Trophoblast cell (in vitro differentiated cells and primary cell): ENCODE measurements around the gene HMG20B.

Experiments used
- DNase-seq, 2 donors: peaks; one replicate each; pipeline ENCODE4 v3.0.0-alpha.2; 2016
- H2AFZ ChIP-seq: 2 replicates; pipeline ENCODE4 v1.6.1; 2013; ENCODE audit warnings: low read length, moderate library complexity, mild to moderate bottlenecking; ENCODE audit not compliant: insufficient read depth, poor library complexity
- H2AK5ac ChIP-seq: 2 replicates; pipeline ENCODE4 v1.6.1; 2013; ENCODE audit warnings: mild to moderate bottlenecking, low read length
- H2BK120ac ChIP-seq: 2 replicates; pipeline ENCODE4 v1.6.1; 2013; ENCODE audit warnings: low read length, mild to moderate bottlenecking, moderate library complexity; ENCODE audit not compliant: insufficient read depth, poor library complexity
- H2BK12ac ChIP-seq: 2 replicates; pipeline ENCODE4 v1.6.1; 2013; ENCODE audit warnings: mild to moderate bottlenecking, low read length, moderate library complexity
- H2BK5ac ChIP-seq: 2 replicates; pipeline ENCODE4 v1.6.1; 2013; ENCODE audit warnings: low read length, low read depth, moderate library complexity, mild to moderate bottlenecking; ENCODE audit not compliant: poor library complexity
- H3K14ac ChIP-seq: 2 replicates; pipeline ENCODE4 v1.6.1; 2013; ENCODE audit warnings: mild to moderate bottlenecking, low read length
- H3K18ac ChIP-seq: 2 replicates; pipeline ENCODE4 v1.6.1; 2013; ENCODE audit warnings: mild to moderate bottlenecking, low read length
- H3K23ac ChIP-seq: 2 replicates; pipeline ENCODE4 v1.6.1; 2013; ENCODE audit warnings: low read length
- H3K27ac ChIP-seq: 2 replicates; pipeline ENCODE4 v1.5.1; 2013; ENCODE audit warnings: low read depth, mild to moderate bottlenecking, inconsistent platforms, low read length, moderate library complexity
- H3K27me3 ChIP-seq: 2 replicates; pipeline ENCODE4 v1.6.1; 2013; ENCODE audit warnings: inconsistent platforms, mild to moderate bottlenecking, low read length, moderate library complexity; ENCODE audit not compliant: insufficient read depth
- H3K36me3 ChIP-seq, 2 experiments: 1 replicate in 1 of 2; 2 replicates in 1 of 2; pipeline ENCODE4 v1.6.1; 2013; ENCODE audit warnings: low read length in 2 of 2, mild to moderate bottlenecking in 2 of 2, moderate library complexity in 1 of 2; ENCODE audit not compliant: insufficient read depth in 2 of 2, control insufficient read depth in 1 of 2
- H3K4ac ChIP-seq: 2 replicates; pipeline ENCODE4 v1.6.1; 2013; ENCODE audit warnings: low read depth, mild to moderate bottlenecking, low read length, moderate library complexity
- H3K4me1 ChIP-seq, 2 experiments: 1 replicate in 1 of 2; 2 replicates in 1 of 2; pipeline ENCODE4 v1.6.1; 2013; ENCODE audit warnings: low read length in 2 of 2, mild to moderate bottlenecking in 2 of 2, moderate library complexity in 1 of 2; ENCODE audit not compliant: insufficient read depth in 2 of 2, control insufficient read depth in 1 of 2
- H3K4me2 ChIP-seq: 2 replicates; pipeline ENCODE4 v1.6.1; 2013; ENCODE audit warnings: inconsistent platforms, mild to moderate bottlenecking, low read length, moderate library complexity
- H3K4me3 ChIP-seq: 2 replicates; pipeline ENCODE4 v1.5.1; 2013; ENCODE audit warnings: mild to moderate bottlenecking, low read depth, low read length, inconsistent platforms
- H3K79me1 ChIP-seq: one replicate; pipeline ENCODE4 v1.6.1; 2013; ENCODE audit warnings: low read length
- H3K79me2 ChIP-seq: 2 replicates; pipeline ENCODE4 v1.6.1; 2013; ENCODE audit warnings: low read length, mild to moderate bottlenecking; ENCODE audit not compliant: control insufficient read depth, insufficient read depth, poor library complexity
- H3K9ac ChIP-seq: 2 replicates; pipeline ENCODE4 v1.6.1; 2013; ENCODE audit warnings: mild to moderate bottlenecking, low read length
- H3K9me3 ChIP-seq: 2 replicates; pipeline ENCODE4 v1.6.1; 2013; ENCODE audit warnings: low read depth, mild to moderate bottlenecking, control low read depth, inconsistent platforms, low read length; ENCODE audit not compliant: insufficient read depth
- H4K12ac ChIP-seq: 2 replicates; pipeline ENCODE4 v1.6.1; 2013; ENCODE audit warnings: low read depth, mild to moderate bottlenecking, low read length, moderate library complexity
- H4K8ac ChIP-seq: 2 replicates; pipeline ENCODE4 v1.6.1; 2013; ENCODE audit warnings: low read depth, mild to moderate bottlenecking, low read length, moderate library complexity
- H4K91ac ChIP-seq: one replicate; pipeline ENCODE4 v1.6.1; 2013; ENCODE audit warnings: low read depth, mild to moderate bottlenecking, low read length, moderate library complexity
- whole genome bisulfite sequencing: extraction: QIAGEN DNeasy Blood & Tissue Kit; methylation state at CpG from one replicate; pipeline ENCODE4 v1.1.7; 2013; ENCODE audit warnings: missing lambda C conversion rate; ENCODE audit not compliant: insufficient read length, insufficient coverage; ENCODE audit errors: extremely low coverage; 5-methylcytosine and 5-hydroxymethylcytosine counted together

HMG20B gene

DNA sequence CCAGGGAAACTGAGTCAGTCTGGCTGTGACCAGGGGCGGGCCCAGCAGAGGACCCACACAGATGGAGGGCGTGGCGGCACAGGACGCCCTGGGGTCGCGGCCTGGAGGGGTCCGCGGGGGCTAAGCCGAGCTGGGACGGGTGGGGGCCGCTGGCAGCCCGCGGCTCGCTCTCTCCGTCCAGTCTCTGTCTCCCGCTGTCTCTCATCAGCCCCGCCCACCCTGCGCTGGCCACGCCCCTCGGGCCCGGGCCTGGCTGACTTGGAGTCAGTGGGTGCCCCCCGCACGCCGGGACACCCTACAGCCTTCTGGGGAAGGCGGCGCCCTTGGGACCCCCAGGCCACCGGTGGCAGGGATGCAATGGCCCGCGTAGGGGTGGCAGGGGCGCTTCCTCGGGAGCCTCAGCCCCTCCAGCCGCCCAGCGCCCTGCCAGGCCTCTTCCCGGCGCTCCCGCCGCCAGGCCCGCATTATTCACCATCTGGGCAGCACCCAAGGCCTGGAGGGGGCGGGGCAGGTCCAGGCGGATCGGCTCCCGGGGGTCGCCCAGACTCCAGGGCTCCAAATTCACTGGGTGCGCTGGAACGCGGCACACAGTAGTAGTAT lies 34.0 kb downstream of the HMG20B start, which contains the start of gene TBXA2R:
TBXA2R (minus strand) TSS at position 186 of the 600 bp plus-strand sequence. CDS start 6,241 bp downstream, outside the sequence.
- no peaks in the 10 kb centered on the region for H3K27me3 ChIP-seq
- H4K8ac ChIP-seq = no peak within 1 kb of the TSS
- no peak within 1 kb of the TSS for H3K4ac ChIP-seq
- no peak within 1 kb of the TSS for H2BK5ac ChIP-seq
- H2AK5ac ChIP-seq = no peak within 1 kb of the TSS
- H3K27ac ChIP-seq = no peak within 1 kb of the TSS
- H4K12ac ChIP-seq = no peak within 1 kb of the TSS
- H3K9me3 ChIP-seq = peaks cover 8% of the 10 kb centered on the region
- H2BK120ac ChIP-seq = no peak within 1 kb of the TSS
- H4K91ac ChIP-seq = no peak within 1 kb of the TSS
- no peak within 1 kb of the TSS for H3K9ac ChIP-seq
- H3K23ac ChIP-seq = no peak within 1 kb of the TSS
- H3K36me3 ChIP-seq = peaks cover 16 to 17% of the 10 kb centered on the region in 2 experiments
- H3K79me1 ChIP-seq = peaks cover 2% of the 10 kb centered on the region
- H3K4me3 ChIP-seq = peak within 1 kb of the TSS; percentile 47
- no peak within 1 kb of the TSS for H3K18ac ChIP-seq
- peak within 1 kb of the TSS; percentile 46 for H3K4me2 ChIP-seq
- no peaks in the 10 kb centered on the region for H3K79me2 ChIP-seq
- H2AFZ ChIP-seq = no peak within 1 kb of the TSS
- H3K4me1 ChIP-seq = peaks cover 13 to 14% of the 10 kb centered on the region in 2 experiments
- peak in 1 of 2 donors; percentile 23 for DNase-seq
- H2BK12ac ChIP-seq = no peak within 1 kb of the TSS
- no peak within 1 kb of the TSS for H3K14ac ChIP-seq
- no CpG with 5 or more reads among the region's 46 CpGs for WGBS

DNA sequence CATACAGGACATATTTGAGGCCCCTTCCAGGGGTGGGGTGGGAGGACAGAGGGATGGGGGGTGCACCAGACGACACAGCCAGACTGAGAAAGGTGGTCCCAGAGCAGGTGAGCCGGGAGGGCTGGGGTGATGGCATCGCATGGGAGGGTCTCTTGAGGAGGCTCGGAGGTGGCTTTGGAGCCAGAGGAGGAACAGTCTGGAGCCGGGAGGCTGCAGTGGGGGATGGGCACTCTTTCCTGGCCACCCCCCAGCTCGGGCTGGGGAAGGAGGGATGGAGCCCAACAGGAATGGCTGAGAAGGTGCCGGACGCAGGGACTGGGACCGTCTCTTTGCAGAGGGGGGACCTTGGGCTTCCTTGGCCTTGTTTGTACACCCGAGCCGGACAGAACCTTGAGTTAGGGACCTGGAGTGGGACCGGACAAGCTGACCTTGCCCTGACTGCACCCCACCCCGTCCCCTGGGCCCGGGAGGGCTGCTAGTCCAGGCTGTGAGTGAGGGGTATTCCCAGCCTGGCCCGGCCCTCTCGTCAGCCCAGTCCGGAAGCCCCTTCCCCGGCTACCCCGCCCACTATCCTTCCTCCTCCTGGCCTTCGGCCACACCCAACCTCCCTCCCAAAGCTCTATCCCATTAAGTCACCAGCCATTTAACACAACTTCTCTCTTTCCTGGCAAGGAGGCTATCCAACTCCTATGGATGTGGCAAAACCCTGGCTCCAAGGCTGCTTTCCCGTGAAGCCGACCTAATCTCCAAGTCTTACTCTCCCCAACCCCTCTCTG lies 34.7 kb downstream of the HMG20B start:
- Histone ChIP-seq H4K8ac (no peak overlapping the region), H4K12ac (no peak overlapping the region), H3K4me3 (no peak overlapping the region), H3K79me1 (peaks cover 2% of the 10 kb centered on the region), H3K4me2 (no peak overlapping the region), H4K91ac (no peak overlapping the region), H3K36me3 (peaks cover 23 to 24% of the 10 kb centered on the region in 2 experiments), H2BK12ac (no peak overlapping the region), H2AK5ac (no peak overlapping the region), H2AFZ (no peak overlapping the region), H3K4me1 (peaks cover 13 to 14% of the 10 kb centered on the region in 2 experiments), H2BK120ac (no peak overlapping the region), H3K18ac (no peak overlapping the region), H3K9ac (no peak overlapping the region), H3K4ac (no peak overlapping the region), H3K14ac (no peak overlapping the region), H3K27ac (no peak overlapping the region), H3K9me3 (peaks cover 8% of the 10 kb centered on the region), H2BK5ac (no peak overlapping the region), H3K27me3 (no peaks in the 10 kb centered on the region), H3K79me2 (no peaks in the 10 kb centered on the region), H3K23ac (no peak overlapping the region)
- no CpG with 5 or more reads among the region's 22 CpGs for WGBS
- DNase-seq = no peak

DNA sequence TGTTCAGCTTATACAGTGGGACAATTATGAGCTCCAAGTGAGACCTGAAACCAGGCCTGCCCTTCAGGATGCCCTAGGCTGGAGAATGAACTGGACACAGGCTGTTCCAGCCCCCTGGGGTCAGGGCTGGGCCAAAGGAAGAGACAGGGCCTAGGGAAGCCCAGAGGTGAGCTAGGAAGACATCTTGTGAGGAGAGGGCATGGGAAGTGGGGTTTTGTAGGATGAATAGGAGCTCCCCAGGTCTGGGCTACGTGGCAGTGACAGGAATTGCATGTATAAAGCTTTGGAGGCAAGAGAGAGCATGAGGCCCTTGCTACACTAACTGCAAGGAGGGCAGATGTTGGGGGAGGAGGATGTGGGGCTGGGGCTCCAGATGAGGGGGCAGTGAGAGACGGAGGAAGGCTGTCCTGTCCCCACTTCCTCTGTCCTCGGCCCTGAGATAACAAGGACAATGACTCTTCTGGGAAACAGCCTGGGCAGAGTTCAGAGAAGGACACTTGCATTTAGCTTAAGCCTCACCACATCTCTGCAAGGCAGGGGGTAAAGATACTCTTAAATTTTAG lies 35.4 kb downstream of the HMG20B start:
- Histone ChIP-seq H3K9me3 (peaks cover 8% of the 10 kb centered on the region), H3K27ac (no peak overlapping the region), H3K9ac (no peak overlapping the region), H2AK5ac (no peak overlapping the region), H3K4me1 (peaks cover 10 to 11% of the 10 kb centered on the region in 2 experiments), H3K36me3 (peaks cover 29 to 30% of the 10 kb centered on the region in 2 experiments), H4K12ac (no peak overlapping the region), H4K8ac (no peak overlapping the region), H3K27me3 (no peaks in the 10 kb centered on the region), H3K4ac (no peak overlapping the region), H3K14ac (no peak overlapping the region), H2BK120ac (no peak overlapping the region), H3K23ac (no peak overlapping the region), H3K4me2 (no peak overlapping the region), H3K79me2 (no peaks in the 10 kb centered on the region), H3K79me1 (peaks cover under 1% of the 10 kb centered on the region), H3K18ac (no peak overlapping the region), H2BK12ac (no peak overlapping the region), H3K4me3 (no peak overlapping the region), H4K91ac (no peak overlapping the region), H2AFZ (no peak overlapping the region), H2BK5ac (no peak overlapping the region)
- no CpG with 5 or more reads among the region's 3 CpGs for WGBS
- no peak for DNase-seq

DNA sequence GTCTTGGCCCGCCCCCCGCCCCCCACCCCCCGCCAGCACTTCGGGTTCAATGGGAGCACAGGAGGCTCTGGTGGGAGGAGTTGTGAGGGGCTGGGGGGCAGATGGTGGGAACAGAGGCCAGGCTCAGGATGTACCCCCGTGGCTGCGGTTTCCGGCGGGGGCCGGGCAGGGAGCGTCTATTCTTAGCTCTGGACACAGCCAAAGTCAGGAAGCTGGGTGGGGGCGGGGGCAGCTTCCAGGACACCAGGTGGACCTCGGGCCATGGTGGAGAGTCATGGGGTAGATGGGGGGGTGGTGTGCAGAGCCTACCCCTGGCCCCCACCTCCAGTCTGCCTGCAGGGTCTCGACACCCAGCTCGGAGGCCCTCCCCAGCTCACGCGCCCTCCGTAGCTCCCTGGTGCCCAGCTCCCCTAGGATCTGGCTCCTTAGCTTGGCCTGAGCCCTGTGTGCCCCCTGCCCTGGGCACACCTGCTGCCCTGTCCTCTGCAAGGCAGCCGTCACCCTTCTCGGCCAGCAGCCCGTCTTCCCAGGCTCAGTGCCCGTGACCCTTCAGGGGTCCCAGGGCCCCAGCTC lies 36.1 kb downstream of the HMG20B start:
- Histone ChIP-seq H2BK5ac (no peak overlapping the region), H4K12ac (no peak overlapping the region), H3K4me3 (no peak overlapping the region), H3K79me2 (no peaks in the 10 kb centered on the region), H3K9me3 (peaks cover 8% of the 10 kb centered on the region), H3K79me1 (no peaks in the 10 kb centered on the region), H2BK12ac (no peak overlapping the region), H3K27ac (no peak overlapping the region), H3K36me3 (peaks cover 35% of the 10 kb centered on the region in 2 experiments), H3K27me3 (no peaks in the 10 kb centered on the region), H3K4ac (no peak overlapping the region), H4K8ac (no peak overlapping the region), H3K18ac (no peak overlapping the region), H4K91ac (no peak overlapping the region), H3K23ac (no peak overlapping the region), H3K14ac (no peak overlapping the region), H2AFZ (no peak overlapping the region), H3K4me2 (no peak overlapping the region), H2BK120ac (no peak overlapping the region), H3K4me1 (peaks cover 4 to 6% of the 10 kb centered on the region in 2 experiments), H3K9ac (no peak overlapping the region), H2AK5ac (no peak overlapping the region)
- DNase-seq = no peak
- no CpG with 5 or more reads among the region's 21 CpGs for WGBS
